GM18868 (cell line): ENCODE results near the gene ATP8A1.
"Not testable (repeated sequence)": the region's sequence is repeated elsewhere in the genome, so short reads cannot be mapped to it uniquely, and the experiment has no call there.

ENCODE experiments used
- ATAC-seq: cut with Tn5 transposase; IDR thresholded peaks from one replicate; pipeline ENCODE4 v1.9.1; 2021; ENCODE audit warnings: mild to moderate bottlenecking, moderate library complexity; ENCODE audit not compliant: unreplicated experiment

Gene ATP8A1

DNA sequence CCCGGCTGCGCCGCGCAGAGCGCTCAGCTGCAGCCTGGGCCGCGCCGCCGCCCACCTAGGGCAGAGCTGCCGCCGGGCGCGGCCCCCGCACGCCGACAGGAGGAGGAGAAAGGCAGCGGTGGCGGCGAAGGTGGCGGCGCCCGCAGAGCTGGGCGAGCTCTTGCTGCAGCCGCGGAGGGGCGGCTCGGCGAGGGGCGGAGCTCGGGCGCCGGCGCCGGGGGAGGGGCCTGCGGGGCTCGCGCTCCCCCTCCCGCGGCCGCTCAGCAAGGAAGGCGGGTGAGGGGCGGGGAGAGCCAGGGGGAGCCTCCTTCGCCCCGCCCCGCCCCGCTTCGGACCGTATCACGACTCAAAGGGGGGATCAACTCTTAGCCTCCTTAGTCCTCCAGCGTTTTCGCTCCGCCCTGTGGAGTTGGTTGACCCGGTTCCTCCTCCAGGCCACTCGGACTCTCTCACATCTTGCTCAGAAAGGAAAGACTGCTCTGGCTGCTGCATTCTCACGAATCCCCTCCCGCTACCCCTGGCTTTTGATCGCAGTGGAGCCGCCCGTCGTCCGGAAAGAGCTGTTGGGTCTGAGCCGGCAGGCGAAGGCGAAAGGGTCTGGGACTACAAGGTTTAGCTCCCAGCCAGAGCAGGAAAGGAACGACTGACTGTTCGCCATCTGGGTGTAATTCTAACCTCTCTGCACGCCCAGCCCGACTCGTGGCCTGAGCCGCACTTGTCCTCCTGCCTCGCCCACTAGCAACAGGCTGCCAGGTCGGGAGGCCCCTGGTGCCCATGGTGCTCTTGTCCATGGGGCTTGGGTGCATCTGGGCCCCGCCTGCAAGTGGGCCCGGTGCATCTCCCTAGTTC is at the start of gene ATP8A1:
ATP8A1 (minus strand) TSS at position 162 of the 849 bp plus-strand sequence. CDS start 232 bp downstream, outside the sequence.
- peak; percentile 73 for ATAC-seq

GRCh38 chr4:42706086-42706485 is 49.2 kb upstream of the ATP8A1 start:
- ATAC-seq, result no peak

DNA sequence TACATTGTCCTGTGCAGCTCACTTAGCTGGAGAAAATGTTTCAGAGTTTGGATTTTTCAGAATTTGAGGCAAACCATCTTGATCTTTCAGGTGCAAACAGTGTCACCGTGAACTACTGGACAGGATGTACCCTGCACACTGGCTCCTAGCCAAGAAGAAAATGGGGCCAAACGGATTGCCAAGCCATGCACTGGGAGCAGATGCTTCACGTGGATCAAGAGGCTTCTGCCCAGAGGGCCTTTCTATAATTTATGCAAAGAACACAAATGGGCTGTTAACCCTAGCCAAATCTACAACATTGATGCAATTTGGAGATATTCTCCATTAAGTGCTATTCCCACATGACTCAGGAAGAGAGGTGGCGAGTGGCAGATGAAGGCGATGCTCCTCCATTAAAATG is 46.9 kb upstream of the ATP8A1 start:
- ATAC-seq, result no peak

DNA sequence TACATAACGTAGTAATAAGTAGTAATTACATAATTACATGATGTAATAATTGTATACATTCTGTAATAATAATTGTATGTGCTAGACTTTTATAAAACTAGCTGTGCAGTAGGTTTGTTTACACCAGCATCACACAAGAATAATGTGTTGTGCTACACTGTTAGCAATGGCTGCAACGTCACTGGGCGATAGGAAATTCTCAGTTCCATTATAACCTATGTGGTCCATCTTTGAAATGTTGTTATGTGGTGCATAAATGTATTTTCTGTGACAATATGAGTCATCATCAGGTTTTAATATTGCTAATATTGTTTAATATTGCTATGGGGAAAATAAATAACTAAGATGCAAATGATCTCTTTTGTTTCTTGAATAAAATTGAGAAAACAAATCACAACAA is 46.0 kb upstream of the ATP8A1 start:
- no peak for ATAC-seq

DNA sequence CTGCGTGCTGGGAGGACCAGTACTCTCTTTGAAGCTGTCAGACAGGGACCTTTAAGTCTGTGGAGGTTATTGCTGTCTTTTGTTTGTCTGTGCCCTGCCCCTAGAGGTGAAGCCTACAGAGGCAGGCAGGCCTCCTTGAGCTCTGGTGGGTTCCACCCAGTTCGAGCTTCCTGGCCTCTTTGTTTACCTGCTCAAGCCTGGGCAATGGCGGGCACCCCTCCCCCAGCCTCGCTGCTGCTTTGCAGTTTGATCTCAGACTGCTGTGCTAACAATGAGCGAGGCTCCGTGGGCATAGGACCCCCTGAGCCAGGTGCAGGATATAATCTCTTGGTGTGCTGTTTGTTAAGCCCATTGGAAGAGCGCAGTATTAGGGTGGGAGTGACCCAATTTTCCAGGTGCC is 44.9 kb upstream of the ATP8A1 start:
- not testable (repeated sequence) for ATAC-seq

DNA sequence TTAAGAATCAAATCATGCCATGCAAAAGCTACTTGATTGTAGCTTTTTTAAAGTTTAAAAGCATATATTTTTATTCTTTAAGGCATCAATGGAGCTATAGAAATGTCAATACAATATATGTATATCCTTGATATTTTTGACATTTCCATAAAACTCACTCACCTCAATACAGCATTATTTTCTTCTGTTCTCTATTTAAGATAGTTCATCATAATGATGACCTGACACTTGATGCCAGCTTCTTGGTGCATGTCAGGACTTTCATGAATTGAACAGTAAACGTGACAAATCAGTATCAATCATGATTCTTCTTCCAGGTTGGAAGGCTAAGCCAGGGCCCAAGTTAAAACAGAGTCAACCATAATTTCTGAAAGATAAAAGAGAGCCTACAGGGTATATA is 33.6 kb upstream of the ATP8A1 start:
- ATAC-seq, result no peak

GRCh38 chr4:42683393-42683792 is 26.5 kb upstream of the ATP8A1 start:
- ATAC-seq, result no peak

GRCh38 chr4:42678512-42678911 is 21.6 kb upstream of the ATP8A1 start:
- ATAC-seq, result peak; percentile 66

DNA sequence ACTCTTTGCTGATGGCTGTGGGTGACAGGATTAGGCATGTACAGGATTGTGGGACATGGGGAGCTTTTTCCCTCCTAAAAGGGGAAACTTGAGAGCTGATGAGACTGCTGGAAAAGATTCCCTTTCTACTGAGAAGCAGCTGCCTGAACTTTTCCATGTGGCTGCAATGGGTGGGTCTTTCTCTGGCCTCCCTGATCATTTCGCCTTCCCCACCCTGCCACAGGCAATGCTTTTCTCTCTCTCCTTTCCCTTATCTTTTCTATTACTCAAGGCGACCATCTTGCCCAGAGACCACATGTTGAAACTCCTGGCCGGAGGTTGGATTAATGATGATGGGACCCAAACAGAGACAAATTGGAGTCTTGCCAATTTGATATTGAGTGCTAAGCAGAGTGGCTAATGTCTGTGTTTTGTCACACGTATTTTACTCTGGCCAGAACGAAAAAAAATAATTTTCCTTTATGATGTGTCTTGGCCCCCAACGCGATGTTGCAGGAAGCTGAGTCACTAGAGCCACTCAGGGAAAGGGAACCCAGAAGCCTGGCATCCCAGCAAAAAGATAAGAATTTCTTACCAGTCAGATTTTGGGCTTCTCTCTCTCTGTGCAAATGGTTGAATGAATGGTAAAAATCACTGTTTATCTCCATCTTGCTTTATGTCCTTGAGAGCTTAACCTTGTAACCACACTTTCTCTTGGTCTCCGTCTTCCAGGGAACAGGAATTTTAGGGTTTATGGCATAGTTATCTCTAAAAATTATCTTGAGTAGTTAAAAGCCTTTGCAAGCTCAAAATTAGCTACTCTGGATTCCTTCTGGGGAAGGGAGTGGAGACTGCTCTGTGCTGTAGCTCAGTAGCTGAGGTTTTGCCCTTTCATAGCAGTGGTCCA is 19.4 kb upstream of the ATP8A1 start:
- no peak for ATAC-seq

DNA sequence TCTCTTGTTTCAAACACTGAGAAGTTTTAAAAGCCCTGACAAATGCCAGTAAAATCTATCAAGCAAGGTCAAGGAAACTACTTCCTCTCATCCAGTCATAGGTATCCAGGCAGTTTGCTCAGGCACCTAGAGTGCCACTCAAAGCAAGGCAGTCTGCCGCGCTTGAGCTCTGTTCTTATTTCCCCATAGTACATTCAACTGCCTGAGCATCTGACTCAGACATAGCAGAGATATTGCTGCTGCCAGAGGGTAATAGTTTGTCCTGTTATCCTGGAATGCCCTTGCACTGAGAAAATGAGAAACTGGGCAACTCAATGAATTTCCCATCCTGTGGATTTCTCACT is 16.1 kb upstream of the ATP8A1 start:
- no peak for ATAC-seq

- ATAC-seq, result no peak
These were observed 15.6 kb upstream of the ATP8A1 start for GRCh38 chr4:42672359-42673081.

DNA sequence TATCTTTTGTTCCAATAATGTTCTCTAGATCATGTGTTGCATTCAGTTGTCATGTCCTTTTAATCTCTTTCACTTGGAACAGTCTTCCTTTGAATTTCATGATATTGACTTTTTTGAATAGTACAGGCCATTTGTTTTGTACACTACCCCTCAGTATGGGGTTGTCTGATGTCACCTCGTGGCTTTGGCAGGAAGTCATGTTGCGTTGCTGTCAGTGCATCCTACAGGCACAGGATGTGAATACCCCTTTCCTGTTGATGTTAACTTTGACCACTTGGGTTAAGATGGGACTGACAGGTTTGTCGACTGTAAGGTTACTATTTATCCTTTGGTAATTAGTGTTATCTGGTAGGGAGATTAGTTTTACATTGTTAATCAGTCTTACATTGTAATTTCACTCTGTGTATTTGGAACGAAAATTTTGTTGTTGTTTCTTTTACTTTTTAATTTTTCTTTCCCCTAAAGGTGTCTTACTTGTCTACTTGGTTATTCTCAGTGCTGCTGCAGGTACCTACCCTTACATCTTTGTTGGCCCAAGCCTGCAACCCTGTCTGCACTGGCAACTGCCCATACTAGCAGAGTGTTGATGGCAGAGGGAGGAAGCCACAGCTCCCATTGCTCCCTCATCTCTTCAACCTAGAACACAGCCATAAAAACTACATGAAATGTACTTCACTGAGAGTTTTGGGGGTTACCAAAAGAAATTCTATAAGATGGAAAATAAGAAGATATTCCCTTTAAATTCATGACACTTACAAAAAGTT is 14.7 kb upstream of the ATP8A1 start:
- peak; percentile 81 for ATAC-seq

DNA sequence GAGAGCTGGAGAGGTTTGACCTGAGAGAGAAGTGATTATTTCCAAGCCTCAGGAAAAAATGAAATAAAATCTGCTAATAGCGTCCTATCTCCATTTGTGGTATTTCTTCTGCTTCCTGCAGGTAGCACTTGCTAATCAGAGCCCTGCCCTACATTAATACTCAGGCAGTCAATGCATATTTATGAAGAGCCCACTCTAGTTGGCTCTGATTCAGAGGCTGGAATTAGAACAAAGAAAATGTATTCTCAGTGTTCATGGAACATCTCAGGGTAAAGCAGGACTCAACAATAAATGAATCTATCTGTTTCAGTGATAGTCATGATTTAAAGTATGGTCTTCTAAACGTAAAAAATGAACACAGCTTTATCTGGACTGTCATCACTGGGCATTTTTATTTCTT is 1.4 kb upstream of the ATP8A1 start:
- no peak for ATAC-seq

GRCh38 chr4:42656679-42656943 is 294 bp downstream of the ATP8A1 start:
- no peak for ATAC-seq

DNA sequence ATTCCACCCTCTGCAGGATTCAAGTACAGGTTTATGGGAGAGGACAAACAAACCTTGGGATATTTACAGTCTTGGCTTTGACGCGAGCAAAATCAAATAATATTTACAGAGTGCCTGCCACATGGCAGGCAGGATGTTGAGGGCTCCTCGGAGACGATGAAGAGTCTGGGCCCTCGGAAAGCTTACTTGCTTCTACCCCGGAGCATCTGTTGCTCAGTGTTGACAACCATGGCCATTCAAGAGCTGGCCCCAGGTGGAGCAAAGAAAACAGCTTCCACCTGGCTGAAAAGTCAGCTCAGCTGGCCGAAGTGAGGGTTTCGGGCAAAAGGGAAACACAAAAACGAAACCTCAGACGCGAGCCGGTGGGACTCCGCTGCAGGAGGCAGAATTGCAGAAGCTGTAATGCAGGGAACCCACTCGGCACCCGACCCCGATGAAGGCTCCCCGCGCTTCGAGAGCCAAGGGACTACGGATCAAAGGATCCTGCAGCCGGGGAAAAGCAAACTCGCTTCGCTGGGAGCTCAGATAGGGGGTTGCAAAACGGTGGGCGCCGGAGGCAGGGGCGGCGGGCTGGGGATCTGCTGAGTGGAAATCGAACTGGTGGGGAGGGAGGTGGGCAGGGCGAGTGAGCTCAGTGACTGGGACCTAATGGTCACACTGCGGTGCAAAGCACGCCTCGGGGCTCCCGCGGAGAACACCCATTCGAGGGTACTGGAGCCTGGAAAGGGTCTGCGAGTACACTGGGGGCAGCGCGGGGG is 805 bp downstream of the ATP8A1 start:
- ATAC-seq, result no peak

GRCh38 chr4:42655269-42655637 is 1.7 kb downstream of the ATP8A1 start:
- ATAC-seq, result peak; percentile 15

- peak; percentile 20 for ATAC-seq
These were observed 2.2 kb downstream of the ATP8A1 start for GRCh38 chr4:42654631-42655268.

- ATAC-seq, result no peak
These were observed 3.0 kb downstream of the ATP8A1 start for GRCh38 chr4:42653626-42654560.
